WI38 (cell line): ENCODE measurements around the gene PLS3.
A peak's percentile ranks its signal among the peaks of the same experiment; 100 is the strongest.

Experiments
- H3K4me3 ChIP-seq: 2 replicates; pipeline ENCODE4 v1.5.1; 2011; ENCODE audit warnings: low read depth, mild to moderate bottlenecking, control low read depth, low read length
- CTCF ChIP-seq: IDR thresholded peaks from 2 replicates; pipeline ENCODE4 v1.5.1; 2012; ENCODE audit warnings: low read depth, mild to moderate bottlenecking, control low read depth, low read length

Gene PLS3

DNA sequence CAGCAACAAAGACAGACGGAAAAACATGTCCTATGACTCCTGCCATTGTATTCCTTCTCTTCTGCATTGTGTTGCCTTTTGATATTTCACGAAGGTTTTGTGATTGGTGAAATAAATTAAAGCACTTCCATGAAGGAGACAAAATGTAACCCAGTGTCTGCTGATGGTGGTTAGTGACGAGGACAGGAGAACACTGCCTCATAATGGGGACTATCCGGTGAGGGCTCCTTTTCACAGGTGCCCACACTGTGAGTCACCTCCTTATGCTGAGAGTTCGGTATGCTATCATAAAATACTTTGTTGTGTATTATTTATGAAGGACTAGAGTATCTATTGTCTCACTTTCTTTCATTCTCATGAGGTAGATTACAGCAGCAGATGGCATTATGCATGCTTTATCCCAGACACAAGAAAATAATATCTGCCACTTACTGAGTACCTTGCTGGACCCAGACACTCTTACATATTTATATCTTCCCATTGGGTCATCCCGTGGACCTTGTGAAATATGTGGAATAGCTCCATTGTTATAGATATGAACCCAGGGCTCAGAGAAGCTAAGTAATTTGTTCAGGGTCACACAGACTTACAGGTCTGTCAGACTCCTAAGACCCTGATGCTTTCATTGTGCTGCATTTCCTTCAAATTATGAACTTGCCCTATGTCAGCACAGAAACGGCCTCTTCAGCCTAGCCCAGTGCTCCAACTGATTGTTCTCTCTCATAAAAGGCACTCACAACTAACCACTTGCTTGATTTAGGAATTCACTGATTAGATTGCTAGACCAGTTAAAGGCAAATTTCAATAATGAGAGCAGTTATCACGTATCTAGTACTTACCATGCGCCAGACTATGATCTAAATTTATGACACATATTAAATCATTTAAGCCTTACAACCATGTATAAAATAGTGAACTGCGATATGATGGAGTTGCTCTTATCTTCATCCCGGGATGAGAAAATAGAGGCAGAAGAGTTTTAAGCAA lies 31.2 kb downstream of the PLS3 start:
- no peak for TF ChIP-seq CTCF
- no peak overlapping the region for H3K4me3 ChIP-seq

GRCh38 chrX:115592997-115593734 lies 32.2 kb downstream of the PLS3 start:
- no peak for TF ChIP-seq CTCF
- H3K4me3 ChIP-seq = peak overlapping the region; percentile 48

GRCh38 chrX:115595049-115595448 lies 34.1 kb downstream of the PLS3 start:
- TF ChIP-seq CTCF = no peak

GRCh38 chrX:115598556-115598955 lies 37.6 kb downstream of the PLS3 start:
- no peak overlapping the region for H3K4me3 ChIP-seq
- no peak for TF ChIP-seq CTCF

More at GRCh38 chrX:115595049-115595448, 34.1 kb downstream of the PLS3 start:
- H3K4me3 ChIP-seq = peak overlapping the region; percentile 48

DNA sequence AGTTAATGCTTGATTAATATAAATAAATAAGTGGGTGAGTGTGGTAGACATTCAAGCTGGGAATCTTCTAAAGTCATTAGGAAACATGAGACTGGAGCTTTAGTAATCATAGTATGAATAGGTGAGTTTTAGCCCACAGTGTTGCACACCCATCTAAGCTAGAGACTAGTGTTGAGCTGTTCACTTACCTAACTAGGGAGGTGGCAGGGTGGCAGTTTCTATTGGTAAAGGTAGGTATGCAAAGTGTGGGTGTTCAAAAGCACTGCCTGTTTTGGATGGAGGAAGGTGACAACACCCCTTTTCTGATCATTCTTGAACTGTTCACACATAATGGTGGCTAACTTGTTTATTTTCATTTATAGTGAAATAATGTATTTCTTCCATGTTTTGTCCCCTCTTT lies 41.3 kb downstream of the PLS3 start:
- H3K4me3 ChIP-seq = no peak overlapping the region
- no peak for TF ChIP-seq CTCF

DNA sequence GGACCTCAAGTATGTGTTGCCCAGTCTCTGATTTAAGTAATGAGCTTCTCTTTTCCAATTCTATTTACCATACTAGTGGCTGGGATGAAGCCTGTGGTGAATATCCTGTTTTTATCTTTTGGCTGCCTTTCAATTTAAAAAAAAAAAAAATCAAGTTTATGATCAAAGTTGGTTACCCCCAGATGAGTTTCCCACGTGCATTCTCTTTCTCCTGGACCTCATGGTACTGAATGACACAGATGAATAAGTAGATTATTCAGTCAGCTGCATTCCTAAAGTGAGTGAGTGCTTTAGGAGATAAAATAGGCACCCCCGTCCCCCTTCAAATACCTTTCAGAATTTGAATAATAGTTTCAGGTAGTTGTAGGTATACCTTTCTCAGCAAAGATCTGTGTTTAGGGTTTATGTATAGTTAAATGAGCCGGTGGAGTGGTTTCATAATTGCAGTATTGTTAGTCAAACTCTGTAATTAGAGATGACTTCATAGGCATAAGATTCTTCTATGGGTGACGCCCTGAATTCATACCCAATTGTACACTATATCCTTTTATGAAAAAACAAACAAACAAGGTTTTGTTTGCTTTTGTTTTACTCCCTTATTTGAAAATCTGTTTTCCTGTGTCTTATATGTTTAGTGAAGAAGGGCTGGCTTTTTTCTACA lies 41.9 kb downstream of the PLS3 start:
- no peak overlapping the region for H3K4me3 ChIP-seq
- no peak for TF ChIP-seq CTCF
